Stimulated activated naive B cell treated with anti-CD40 and anti-IgM and Interleukin-4, amounts not matched to agents 10 μg/mL and 1 μg/mL and 100 μg/mL, for 72 hours (primary cell): ENCODE measurements around the gene SH2B3.
"Not testable (repeated sequence)": the region's sequence is repeated elsewhere in the genome, so short reads cannot be mapped to it uniquely, and the experiment has no call there.

Experiments used
- ATAC-seq, 2 donors: fragments of 150-1000 bp; cut with Tn5 transposase; replicated peaks; 2 replicates each; pipeline ENCODE4 v1.10.0; 2021; ENCODE audit warnings: moderate library complexity in 1 of 2
- DNase-seq: peaks from one replicate; pipeline ENCODE4 v3.0.0; 2021
- H3K27ac Mint-ChIP-seq: one replicate; pipeline ENCODE4 v1.8.0; 2022; ENCODE audit warnings: mild to moderate bottlenecking, mixed read lengths
- H3K27me3 Mint-ChIP-seq, 2 donors: one replicate each; pipeline ENCODE4 v1.8.0; 2022; ENCODE audit warnings: mixed read lengths in 2 of 2
- H3K36me3 Mint-ChIP-seq, 2 donors: one replicate each; pipeline ENCODE4 v1.8.0; 2022; ENCODE audit warnings: mixed read lengths in 2 of 2, mild to moderate bottlenecking in 1 of 2
- H3K4me1 Mint-ChIP-seq, 2 donors: one replicate each; pipeline ENCODE4 v1.8.0; 2022; ENCODE audit warnings: mixed read lengths in 2 of 2, mild to moderate bottlenecking in 1 of 2
- H3K4me3 Mint-ChIP-seq, 2 donors: one replicate each; pipeline ENCODE4 v1.8.0; 2022; ENCODE audit warnings: mild to moderate bottlenecking in 2 of 2, mixed read lengths in 2 of 2, moderate library complexity in 1 of 2
- H3K9me3 Mint-ChIP-seq, 2 donors: one replicate each; pipeline ENCODE4 v1.8.0; 2022; ENCODE audit warnings: mixed read lengths in 2 of 2, mild to moderate bottlenecking in 1 of 2

The SH2B3 gene

GRCh38 chr12:111454716-111455447 lies 49.2 kb downstream of the SH2B3 start:
- ATAC-seq (no peak), DNase-seq (no peak)
- H3K4me3 Mint-ChIP-seq, result no peak overlapping the region
- H3K27me3 Mint-ChIP-seq, result no peaks in the 10 kb centered on the region
- H3K27ac Mint-ChIP-seq, result peak overlapping the region; percentile 74
- peaks cover 10 to 20% of the 10 kb centered on the region in 2 donors for H3K4me1 Mint-ChIP-seq
- H3K9me3 Mint-ChIP-seq, result no peaks in the 10 kb centered on the region
- H3K36me3 Mint-ChIP-seq, result peaks cover 38 to 40% of the 10 kb centered on the region in 2 donors

- Mint-ChIP-seq H3K36me3 (peaks cover 34 to 36% of the 10 kb centered on the region in 2 donors), H3K9me3 (no peaks in the 10 kb centered on the region), H3K4me1 (peaks cover 6 to 17% of the 10 kb centered on the region in 2 donors), H3K27me3 (no peaks in the 10 kb centered on the region), H3K27ac (peak overlapping the region; percentile 74), H3K4me3 (no peak overlapping the region)
- ATAC-seq (no peak), DNase-seq (no peak)
Measured at GRCh38 chr12:111455448-111456320, 50.0 kb downstream of the SH2B3 start.

DNA sequence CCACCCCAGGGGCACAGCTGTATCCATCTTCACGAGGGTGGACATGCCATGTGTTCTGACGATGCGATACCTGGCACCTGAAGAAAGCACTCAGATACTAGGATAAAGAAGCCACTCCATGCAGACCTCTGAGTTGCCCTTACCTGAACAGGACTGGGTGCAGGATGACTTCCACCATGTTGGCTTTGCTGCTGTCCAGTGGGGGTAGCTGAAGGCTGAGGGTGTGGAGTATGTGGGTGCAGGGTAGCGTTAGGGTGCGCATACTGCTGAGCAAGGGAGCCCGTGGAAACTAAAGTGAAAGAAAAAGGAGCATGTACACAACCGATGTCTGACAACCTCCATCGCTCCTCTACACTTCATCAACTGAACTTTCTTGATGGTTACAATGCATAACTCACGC lies 51.3 kb downstream of the SH2B3 start:
- no peak overlapping the region for H3K4me3 Mint-ChIP-seq
- peaks cover 2 to 7% of the 10 kb centered on the region in 2 donors for H3K4me1 Mint-ChIP-seq
- H3K36me3 Mint-ChIP-seq, result peaks cover 27 to 32% of the 10 kb centered on the region in 2 donors
- no peak overlapping the region for H3K27ac Mint-ChIP-seq
- DNase-seq, result no peak
- ATAC-seq, result no peak
- no peaks in the 10 kb centered on the region for H3K27me3 Mint-ChIP-seq
- H3K9me3 Mint-ChIP-seq, result no peaks in the 10 kb centered on the region

DNA sequence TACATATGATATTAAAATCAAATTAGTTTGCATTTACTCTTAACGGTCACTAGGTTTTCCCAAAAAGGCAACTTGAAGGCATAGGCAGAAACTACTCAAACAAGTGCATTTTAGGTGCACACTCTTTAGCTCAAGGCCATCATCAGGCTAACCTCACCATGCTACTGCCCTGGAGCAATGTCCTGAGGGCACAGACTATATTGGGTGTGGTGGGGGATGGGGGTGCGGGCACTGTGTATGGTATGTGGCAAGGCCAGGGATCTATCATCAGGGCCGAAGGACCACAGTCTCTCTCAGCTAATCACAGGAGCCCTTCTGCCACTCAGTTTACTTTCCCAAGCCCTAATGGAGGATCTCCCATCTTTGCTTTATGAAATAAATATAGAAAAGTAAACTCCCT lies 51.9 kb downstream of the SH2B3 start:
- peaks cover 6 to 12% of the 10 kb centered on the region in 2 donors for H3K4me1 Mint-ChIP-seq
- H3K9me3 Mint-ChIP-seq, result no peaks in the 10 kb centered on the region
- no peak for ATAC-seq
- DNase-seq, result no peak
- H3K36me3 Mint-ChIP-seq, result peaks cover 27 to 32% of the 10 kb centered on the region in 2 donors
- no peaks in the 10 kb centered on the region for H3K27me3 Mint-ChIP-seq
- no peak overlapping the region for H3K27ac Mint-ChIP-seq
- H3K4me3 Mint-ChIP-seq, result no peak overlapping the region

DNA sequence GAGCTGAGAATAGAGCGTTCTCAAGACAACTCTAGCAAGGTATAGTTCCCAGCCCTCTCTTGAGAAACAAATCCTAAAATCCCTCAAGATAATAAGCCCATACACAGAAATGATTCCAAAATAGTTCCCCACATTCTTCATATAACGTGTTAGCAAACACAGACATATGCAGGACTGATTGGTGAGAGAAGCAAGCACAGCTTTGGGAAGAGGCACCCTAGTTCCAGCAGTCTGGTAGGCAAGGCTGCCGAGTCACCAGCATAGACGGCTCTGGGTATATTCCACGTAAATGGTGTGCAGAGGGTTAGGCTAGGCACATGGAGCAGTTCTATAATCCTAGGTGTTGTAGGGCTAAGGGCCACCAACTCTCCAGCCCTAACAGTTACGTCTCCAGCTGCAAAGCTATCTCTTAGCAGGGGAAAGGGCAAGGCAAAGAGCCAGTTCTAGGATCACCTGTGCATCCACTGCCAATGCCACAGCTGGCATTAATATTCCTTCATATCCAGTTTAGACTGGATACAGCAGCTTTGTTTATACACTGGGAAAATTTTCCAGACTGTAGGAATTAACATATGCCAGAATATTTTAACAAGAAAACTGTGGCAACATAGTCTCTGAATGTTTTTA lies 52.9 kb downstream of the SH2B3 start:
- H3K4me3 Mint-ChIP-seq, result no peak overlapping the region
- no peaks in the 10 kb centered on the region for H3K27me3 Mint-ChIP-seq
- ATAC-seq (no peak), DNase-seq (no peak)
- H3K27ac Mint-ChIP-seq, result peak overlapping the region; percentile 28
- H3K36me3 Mint-ChIP-seq, result peaks cover 19 to 27% of the 10 kb centered on the region in 2 donors
- H3K9me3 Mint-ChIP-seq, result no peaks in the 10 kb centered on the region
- H3K4me1 Mint-ChIP-seq, result peaks cover 6 to 13% of the 10 kb centered on the region in 2 donors

DNA sequence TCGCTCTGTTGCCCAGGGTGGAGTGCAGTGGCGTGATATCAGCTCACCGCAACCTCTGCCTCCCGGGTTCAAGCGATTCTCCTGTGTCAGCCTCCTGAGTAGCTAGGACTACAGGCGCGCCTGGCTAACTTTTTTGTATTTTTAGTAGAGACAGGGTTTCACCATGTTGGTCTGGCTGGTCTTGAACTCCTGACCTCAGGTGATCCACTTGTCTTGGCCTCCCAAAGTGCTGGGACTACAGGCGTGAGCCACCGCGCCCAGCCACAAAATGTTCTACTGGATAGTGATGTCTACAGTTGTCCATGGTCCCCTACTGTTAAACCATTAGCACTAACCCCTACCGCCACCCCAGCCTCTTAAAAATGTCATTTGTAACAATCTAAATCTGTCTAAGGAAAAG lies 54.4 kb downstream of the SH2B3 start:
- H3K27ac Mint-ChIP-seq, result not testable (repeated sequence)

DNA sequence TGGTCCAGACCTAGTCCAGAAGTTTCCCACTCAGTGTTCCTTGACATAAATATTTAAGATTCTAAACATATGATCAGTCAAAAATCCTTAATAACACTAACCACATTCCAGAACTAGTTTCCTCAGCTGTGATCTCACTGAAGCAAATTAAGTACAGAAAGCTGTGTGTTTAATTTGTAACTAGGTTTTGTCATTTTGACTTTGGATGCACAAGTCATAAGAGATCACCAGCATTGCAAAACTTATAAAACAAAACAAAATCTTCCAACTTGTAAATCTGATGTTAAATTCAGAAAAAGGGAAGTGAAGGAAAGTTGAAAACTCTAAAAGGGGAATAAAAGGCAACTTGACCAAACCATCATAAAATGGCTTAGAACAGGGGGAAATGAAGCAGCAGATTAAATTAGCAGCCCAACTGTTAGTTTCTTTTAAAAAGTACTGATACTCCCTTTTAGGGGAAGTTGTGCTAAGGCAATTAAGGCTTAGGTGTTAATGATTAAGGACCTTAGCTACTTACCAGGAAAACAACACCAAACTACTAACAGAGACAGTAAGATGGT lies 56.6 kb downstream of the SH2B3 start:
- H3K27ac Mint-ChIP-seq, result peak overlapping the region; percentile 83
- H3K36me3 Mint-ChIP-seq, result peaks cover 7 to 15% of the 10 kb centered on the region in 2 donors
- no peak overlapping the region for H3K4me3 Mint-ChIP-seq
- H3K4me1 Mint-ChIP-seq, result peaks cover 4 to 11% of the 10 kb centered on the region in 2 donors
- peak; percentile 45 to 47 for ATAC-seq
- no peak for DNase-seq
- H3K27me3 Mint-ChIP-seq, result no peaks in the 10 kb centered on the region
- no peaks in the 10 kb centered on the region for H3K9me3 Mint-ChIP-seq

More for the DNA sequence above, 54.4 kb downstream of the SH2B3 start:
- not testable (repeated sequence) for ATAC-seq, H3K27me3 Mint-ChIP-seq, DNase-seq, H3K9me3 Mint-ChIP-seq, H3K4me3 Mint-ChIP-seq
- Mint-ChIP-seq H3K4me1 (peaks cover 4 to 11% of the 10 kb centered on the region in 2 donors), H3K36me3 (peaks cover 12 to 21% of the 10 kb centered on the region in 2 donors)

DNA sequence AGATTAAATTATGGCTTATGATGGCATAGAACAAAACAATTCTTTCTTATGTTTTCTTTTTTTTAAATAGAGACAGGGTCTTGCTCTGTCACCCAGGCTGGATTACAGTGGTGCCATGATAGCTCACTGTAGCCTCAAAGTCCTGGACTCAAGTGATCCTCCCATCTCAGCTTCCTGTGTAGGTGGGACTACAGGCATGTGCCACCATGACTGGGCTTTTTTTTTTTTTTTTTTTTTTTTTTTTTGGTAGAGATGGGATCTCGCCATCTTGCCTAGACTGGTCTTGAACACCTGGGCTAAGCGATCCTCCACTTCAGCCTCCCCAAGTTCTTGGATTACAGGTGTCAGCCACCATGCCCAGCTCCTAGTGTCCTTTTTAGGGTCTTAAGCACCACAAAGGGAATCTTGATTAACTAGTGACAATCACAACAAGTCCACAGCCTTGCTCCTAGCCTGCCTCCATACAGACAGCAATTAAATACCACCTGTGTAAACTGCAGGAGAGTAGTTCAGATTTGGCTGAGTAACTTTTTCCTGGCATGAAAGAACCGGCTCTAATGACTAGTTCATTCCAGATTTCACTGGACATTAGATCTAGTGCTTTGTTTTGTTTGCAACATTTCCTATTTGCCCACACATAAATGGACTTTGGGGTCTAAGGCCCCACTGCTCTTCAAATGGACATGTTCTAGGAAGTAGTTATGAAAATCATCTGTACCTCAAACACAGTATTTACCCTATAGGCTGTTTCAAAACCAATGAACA lies 61.6 kb downstream of the SH2B3 start:
- no peaks in the 10 kb centered on the region for H3K27me3 Mint-ChIP-seq
- no peaks in the 10 kb centered on the region for H3K9me3 Mint-ChIP-seq
- no peak for DNase-seq
- no peak overlapping the region for H3K27ac Mint-ChIP-seq
- peaks cover 4 to 9% of the 10 kb centered on the region in 2 donors for H3K4me1 Mint-ChIP-seq
- H3K36me3 Mint-ChIP-seq, result peaks cover 20 to 27% of the 10 kb centered on the region in 2 donors
- no peak overlapping the region for H3K4me3 Mint-ChIP-seq
- no peak for ATAC-seq

GRCh38 chr12:111467857-111468241 lies 62.1 kb downstream of the SH2B3 start:
- Mint-ChIP-seq H3K27me3 (no peaks in the 10 kb centered on the region), H3K27ac (no peak overlapping the region), H3K9me3 (no peaks in the 10 kb centered on the region), H3K36me3 (peaks cover 20 to 27% of the 10 kb centered on the region in 2 donors), H3K4me1 (peaks cover 0 to 5% of the 10 kb centered on the region in 2 donors), H3K4me3 (no peak overlapping the region)
- DNase-seq (no peak), ATAC-seq (no peak)

GRCh38 chr12:111469401-111469800 lies 63.7 kb downstream of the SH2B3 start:
- Mint-ChIP-seq H3K27me3 (no peaks in the 10 kb centered on the region), H3K9me3 (no peaks in the 10 kb centered on the region), H3K36me3 (peaks cover 27 to 35% of the 10 kb centered on the region in 2 donors), H3K4me3 (no peak overlapping the region), H3K27ac (no peak overlapping the region), H3K4me1 (no peaks in the 10 kb centered on the region)
- no peak for ATAC-seq
- no peak for DNase-seq

DNA sequence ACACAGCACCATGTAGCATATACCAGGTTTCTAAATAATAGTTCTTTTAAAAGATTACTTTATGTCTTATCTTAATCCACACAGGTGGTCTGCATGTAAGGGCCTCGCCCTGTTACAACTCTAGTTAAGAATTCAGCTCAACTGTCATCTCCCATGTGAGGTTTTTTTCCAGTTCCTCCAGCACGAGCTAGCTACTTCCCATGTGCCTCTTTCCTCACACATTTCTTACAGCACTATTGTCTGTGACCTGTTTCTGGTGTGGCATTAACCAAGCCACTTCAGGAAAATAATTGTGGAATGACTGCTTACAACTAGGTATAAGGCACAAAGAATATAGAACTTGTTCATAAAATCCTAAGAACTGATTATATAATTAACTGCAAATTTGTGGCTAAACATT lies 65.5 kb downstream of the SH2B3 start:
- Mint-ChIP-seq H3K27ac (no peak overlapping the region), H3K36me3 (peaks cover 26 to 37% of the 10 kb centered on the region in 2 donors), H3K4me3 (no peak overlapping the region), H3K27me3 (no peaks in the 10 kb centered on the region), H3K4me1 (no peaks in the 10 kb centered on the region), H3K9me3 (no peaks in the 10 kb centered on the region)
- DNase-seq (no peak), ATAC-seq (no peak)

DNA sequence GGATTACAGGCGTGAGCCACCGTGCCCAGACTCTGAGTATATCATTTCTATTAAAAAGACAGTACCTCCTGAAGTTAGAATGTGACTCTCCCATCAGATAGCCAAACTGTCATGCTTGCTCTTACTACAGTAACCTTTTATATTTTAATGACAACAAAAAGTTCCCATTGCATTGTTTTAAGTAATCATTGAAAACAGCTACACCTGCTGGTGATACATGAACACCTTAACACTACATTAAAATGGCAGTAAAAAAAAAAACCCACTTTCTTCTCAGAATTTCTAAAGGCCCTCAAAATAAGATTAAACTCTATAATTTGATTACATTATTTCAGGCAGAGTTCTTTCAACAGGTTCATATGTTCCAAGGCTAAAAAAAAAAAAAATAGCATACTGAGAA lies 76.7 kb downstream of the SH2B3 start:
- ATAC-seq (no peak), DNase-seq (no peak)
- no peaks in the 10 kb centered on the region for H3K9me3 Mint-ChIP-seq
- no peaks in the 10 kb centered on the region for H3K4me1 Mint-ChIP-seq
- H3K36me3 Mint-ChIP-seq, result peaks cover 28 to 36% of the 10 kb centered on the region in 2 donors
- no peaks in the 10 kb centered on the region for H3K27me3 Mint-ChIP-seq
- H3K4me3 Mint-ChIP-seq, result no peak overlapping the region
- no peak overlapping the region for H3K27ac Mint-ChIP-seq

DNA sequence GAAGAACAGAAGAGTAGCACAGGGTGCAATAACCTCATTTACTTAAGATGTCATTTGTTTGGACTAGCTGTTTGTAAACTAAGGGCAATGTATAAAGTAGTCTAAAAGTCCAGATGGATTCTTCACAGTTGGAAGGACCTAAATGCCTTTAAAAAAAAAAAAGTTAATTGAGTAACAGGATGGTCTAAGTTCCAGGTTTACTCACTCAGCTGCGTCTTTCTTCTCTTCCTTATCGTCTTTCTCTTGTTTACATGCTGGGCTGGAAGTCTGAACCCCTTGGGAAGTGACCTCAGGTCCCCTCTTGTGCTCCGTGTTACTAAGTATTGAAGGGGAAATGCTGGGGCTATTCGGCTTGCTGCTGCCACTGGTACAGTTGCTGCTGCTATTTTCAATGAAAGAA lies 82.5 kb downstream of the SH2B3 start:
- H3K4me3 Mint-ChIP-seq, result no peak overlapping the region
- DNase-seq (no peak), ATAC-seq (no peak)
- peaks cover 39 to 45% of the 10 kb centered on the region in 2 donors for H3K36me3 Mint-ChIP-seq
- no peaks in the 10 kb centered on the region for H3K9me3 Mint-ChIP-seq
- H3K4me1 Mint-ChIP-seq, result no peaks in the 10 kb centered on the region
- no peak overlapping the region for H3K27ac Mint-ChIP-seq
- no peaks in the 10 kb centered on the region for H3K27me3 Mint-ChIP-seq
